Fibroblast of pulmonary artery (primary cell): ENCODE measurements around the gene ADAMTS13.

Source experiments
- DNase-seq: peaks from one replicate; pipeline ENCODE4 v3.0.0-alpha.2; 2010; ENCODE audit warnings: low read depth
- H3K4me3 ChIP-seq: replicated peaks from 2 replicates; pipeline ENCODE4 v1.5.1; 2011; ENCODE audit warnings: low read depth, mild to moderate bottlenecking, control low read depth, low read length, moderate library complexity
- CTCF ChIP-seq: IDR thresholded peaks from 2 replicates; pipeline ENCODE4 v1.5.1; 2011; ENCODE audit warnings: mild to moderate bottlenecking, control low read depth, low read length, inconsistent platforms; ENCODE audit errors: missing control alignments

Gene ADAMTS13

GRCh38 chr9:133505186-133505830 lies 83.1 kb downstream of the ADAMTS13 start:
- no peak for DNase-seq
- TF ChIP-seq CTCF: no peak
- no peak overlapping the region for H3K4me3 ChIP-seq

GRCh38 chr9:133505901-133506652 lies 83.9 kb downstream of the ADAMTS13 start:
- no peak for TF ChIP-seq CTCF
- peak; percentile 78 for DNase-seq
- H3K4me3 ChIP-seq: no peak overlapping the region

- DNase-seq: peak; percentile 73
- no peak overlapping the region for H3K4me3 ChIP-seq
- TF ChIP-seq CTCF: peak; percentile 11
Measured at GRCh38 chr9:133506653-133507038, 84.5 kb downstream of the ADAMTS13 start.

GRCh38 chr9:133507246-133507965 lies 85.2 kb downstream of the ADAMTS13 start:
- no peak for TF ChIP-seq CTCF
- no peak for DNase-seq
- no peak overlapping the region for H3K4me3 ChIP-seq

GRCh38 chr9:133508046-133508445 lies 85.9 kb downstream of the ADAMTS13 start:
- H3K4me3 ChIP-seq: no peak overlapping the region
- no peak for TF ChIP-seq CTCF
- no peak for DNase-seq
